Stomach (tissue), 9 donors: ENCODE results near the gene CHI3L1. TPM values are rescaled to one million over a fixed set of nuclear protein-coding genes. Genes with fewer than 3 reads are reported as not detected.

Source experiments
- DNase-seq, 2 donors: peaks; one replicate each; pipeline versions ENCODE4 v3.0.0 to v3.0.0-alpha.2; 2013 to 2019
- H3K27ac ChIP-seq, 5 donors: fragments of 200-600 bp in 4 of 5; sonication (generic) in 4 of 5; one replicate each; pipeline ENCODE4 v1.5.1; 2013 to 2019; ENCODE audit warnings: mild to moderate bottlenecking in 1 of 5, moderate library complexity in 1 of 5
- H3K27me3 ChIP-seq, 3 donors: fragments of 200-600 bp; sonication (generic); one replicate each; pipeline ENCODE4 v1.5.1; 2017 to 2019; ENCODE audit warnings: mixed run types in 1 of 3
- H3K36me3 ChIP-seq, 4 donors: fragments of 200-600 bp; sonication (generic); 1 replicate in 3 of 4; 2 replicates in 1 of 4; pipeline ENCODE4 v1.5.1; 2016 to 2019
- H3K4me1 ChIP-seq, 4 donors: fragments of 200-600 bp; sonication (generic); one replicate each; pipeline ENCODE4 v1.5.1; 2016 to 2019
- H3K4me3 ChIP-seq, 4 donors: fragments of 200-600 bp; sonication (generic) in 3 of 4; one replicate each; pipeline ENCODE4 v1.5.1; 2016 to 2019; ENCODE audit warnings: mild to moderate bottlenecking in 1 of 4
- H3K9me3 ChIP-seq, 4 donors: fragments of 200-600 bp; sonication (generic); one replicate each; pipeline ENCODE4 v1.5.1; 2016 to 2019
- CTCF ChIP-seq, 7 experiments: fragments of 450-650 bp in 4 of 7; fragments of 200-600 bp in 3 of 7; sonication (generic) in 3 of 7; IDR thresholded peaks; one replicate each; pipeline ENCODE4 v1.5.1; 2016 to 2019; ENCODE audit warnings: antibody characterized with exemption in 7 of 7, control low read depth in 2 of 7, mild to moderate bottlenecking in 1 of 7
- EP300 ChIP-seq: sonication (generic); formaldehyde crosslinking; IDR thresholded peaks from one replicate; pipeline ENCODE4 v1.6.1; 2017; ENCODE audit warnings: antibody characterized with exemption
- POLR2A ChIP-seq, 4 donors: fragments of 450-650 bp; IDR thresholded peaks; one replicate each; pipeline ENCODE4 v1.6.1; 2016; ENCODE audit warnings: antibody characterized with exemption in 4 of 4, control low read depth in 2 of 4, mild to moderate bottlenecking in 1 of 4, moderate library complexity in 1 of 4
- POLR2AphosphoS5 ChIP-seq, 3 donors: sonication (generic); formaldehyde crosslinking; IDR thresholded peaks; one replicate each; pipeline ENCODE4 v1.6.1; 2016; ENCODE audit warnings: antibody characterized with exemption in 3 of 3
- WGBS, 5 donors: extraction: QIAGEN DNeasy Blood & Tissue Kit in 3 of 5; methylation state at CpG; one replicate each; pipeline versions ENCODE4 v1.1.5 to v1.1.7; 2013 to 2018; 5-methylcytosine and 5-hydroxymethylcytosine counted together
- intact Hi-C: fragments of 100-400 bp; cut with DNase I; formaldehyde crosslinking; loops from one replicate; pipeline ENCODE4 v1.15.1; 2023; ENCODE audit warnings: low total_unique reads
- polyA plus RNA-seq, 3 donors: library from polyadenylated mRNA; stranded (reverse); fragments of 200-250 nt; gene quantifications; one replicate each; pipeline ENCODE4 v1.2.3, GENCODE V29; 2013
- total RNA-seq, 5 donors: library from RNA; depleted of rRNA; stranded (reverse); fragments of >200 nt; gene quantifications; one replicate each; pipeline versions ENCODE4 v1.1.0 to v1.2.3, GENCODE V29; 2014 to 2016
- donor health status: healthy with polysubstance abuse.
- donor health status: Bipolar disorder and iron deficiency.
- donor health status: healthy.

The CHI3L1 gene
- total and polyA plus RNA-seq, 8 donors, result 1.1 to 28.1 (median 3.9) TPM; not detected in 3

- no peak for DNase-seq
- Histone ChIP-seq H3K27ac (no peak overlapping the region), H3K4me1 (peaks cover 0 to 9% (median 0%) of the 10 kb centered on the region in 4 donors), H3K36me3 (no peaks in the 10 kb centered on the region), H3K4me3 (no peak overlapping the region), H3K9me3 (no peaks in the 10 kb centered on the region), H3K27me3 (peaks cover 0 to 7% (median 0%) of the 10 kb centered on the region in 3 donors)
- TF ChIP-seq POLR2AphosphoS5 (IDR thresholded peaks at IDR 0.05) (no peak), EP300 (no peak), CTCF (IDR thresholded peaks at IDR 0.05) (no peak), POLR2A (IDR thresholded peaks at IDR 0.05) (no peak)
- 75 to 84% (median 79%) methylated on average over 21 of the region's 21 CpGs for WGBS, 5 donors
- intact Hi-C loops, result no loop called here
Observed at GRCh38 chr1:203169770-203170520, 16.6 kb downstream of the CHI3L1 start.

- Histone ChIP-seq H3K4me1 (peaks cover 0 to 9% (median 0%) of the 10 kb centered on the region in 4 donors), H3K4me3 (no peak overlapping the region), H3K9me3 (no peaks in the 10 kb centered on the region), H3K36me3 (no peaks in the 10 kb centered on the region), H3K27ac (no peak overlapping the region), H3K27me3 (no peaks in the 10 kb centered on the region)
- no peak for DNase-seq
- intact Hi-C loops, result no loop called here
- 89 to 96% (median 93%) methylated on average over 9 of the region's 9 CpGs for WGBS, 5 donors
- no peak for TF ChIP-seq CTCF (IDR thresholded peaks at IDR 0.05)
- no peak for TF ChIP-seq POLR2A (IDR thresholded peaks at IDR 0.05)
- TF ChIP-seq POLR2AphosphoS5 (IDR thresholded peaks at IDR 0.05), result no peak
- no peak for TF ChIP-seq EP300
Observed at GRCh38 chr1:203168991-203169390, 17.5 kb downstream of the CHI3L1 start.

- Histone ChIP-seq H3K36me3 (no peaks in the 10 kb centered on the region), H3K9me3 (no peaks in the 10 kb centered on the region), H3K27ac (no peak overlapping the region), H3K4me3 (no peak overlapping the region), H3K27me3 (no peaks in the 10 kb centered on the region), H3K4me1 (peaks cover 0 to 9% (median 0%) of the 10 kb centered on the region in 4 donors)
- DNase-seq, result no peak
- 92 to 94% (median 93%) methylated on average over 12 of the region's 12 CpGs for WGBS, 5 donors
- no peak for TF ChIP-seq EP300
- TF ChIP-seq POLR2A (IDR thresholded peaks at IDR 0.05), result no peak
- no peak for TF ChIP-seq CTCF (IDR thresholded peaks at IDR 0.05)
- no peak for TF ChIP-seq POLR2AphosphoS5 (IDR thresholded peaks at IDR 0.05)
- intact Hi-C loops, result no loop called here
Observed at GRCh38 chr1:203168256-203168786, 18.2 kb downstream of the CHI3L1 start.

- no peaks in the 10 kb centered on the region for H3K9me3 ChIP-seq
- peaks cover 0 to 9% (median 0%) of the 10 kb centered on the region in 4 donors for H3K4me1 ChIP-seq
- no peak overlapping the region for H3K4me3 ChIP-seq
- no peaks in the 10 kb centered on the region for H3K36me3 ChIP-seq
- DNase-seq, result no peak
- H3K27ac ChIP-seq, result no peak overlapping the region
- no peak for TF ChIP-seq EP300
- TF ChIP-seq POLR2A (IDR thresholded peaks at IDR 0.05), result no peak
- TF ChIP-seq POLR2AphosphoS5 (IDR thresholded peaks at IDR 0.05), result no peak
- TF ChIP-seq CTCF (IDR thresholded peaks at IDR 0.05), result no peak
- WGBS, 5 donors, result 85 to 99% (median 89%) methylated on average over 5 of the region's 5 CpGs
- intact Hi-C loops, result no loop called here
- H3K27me3 ChIP-seq, result no peaks in the 10 kb centered on the region
Observed at GRCh38 chr1:203167913-203168200, 18.6 kb downstream of the CHI3L1 start.
